SU-DHL-6 (cell line): ENCODE data around the gene SLC1A6.

Experiments used
- H2AFZ ChIP-seq: fragments of 200-600 bp; sonication (generic); 2 replicates; pipeline ENCODE4 v1.6.1; 2014; ENCODE audit warnings: low read depth, mild to moderate bottlenecking, moderate library complexity, mixed read lengths, antibody characterized with exemption, low read length; ENCODE audit not compliant: severe bottlenecking
- H3F3A ChIP-seq: fragments of 200-600 bp; shearing (Covaris generic); 2 replicates; pipeline ENCODE4 v1.6.0; 2016; ENCODE audit warnings: antibody characterized with exemption, mild to moderate bottlenecking; ENCODE audit not compliant: insufficient read depth
- H3K27ac ChIP-seq: fragments of 200-600 bp; sonication (generic); 2 replicates; pipeline ENCODE4 v1.5.1; 2016; ENCODE audit warnings: low read depth, mild to moderate bottlenecking, low read length, moderate library complexity, mixed read lengths
- H3K27me3 ChIP-seq: fragments of 200-600 bp; sonication (generic), shearing (Covaris generic); 2 replicates; pipeline ENCODE4 v1.6.0; 2014; ENCODE audit warnings: mild to moderate bottlenecking, low read length
- H3K36me3 ChIP-seq: fragments of 200-600 bp; sonication (generic); 2 replicates; pipeline ENCODE4 v1.6.1; 2014; ENCODE audit warnings: mild to moderate bottlenecking, low read length, mixed read lengths
- H3K4me2 ChIP-seq: fragments of 300-600, 200-600 bp; shearing (Covaris generic), sonication (generic); 2 replicates; pipeline ENCODE4 v1.6.0; 2014; ENCODE audit warnings: low read length, low read depth, mild to moderate bottlenecking; ENCODE audit not compliant: poor library complexity, severe bottlenecking
- H3K4me3 ChIP-seq: fragments of 200-600 bp; sonication (generic); 2 replicates; pipeline ENCODE4 v1.5.1; 2014; ENCODE audit warnings: antibody characterized with exemption, low read length, mild to moderate bottlenecking, mixed read lengths; ENCODE audit not compliant: insufficient read depth, poor library complexity, severe bottlenecking
- H3K79me2 ChIP-seq: fragments of 200-600 bp; sonication (generic); 2 replicates; pipeline ENCODE4 v1.6.1; 2014; ENCODE audit warnings: mild to moderate bottlenecking, low read length, moderate library complexity; ENCODE audit not compliant: insufficient read depth
- H3K9ac ChIP-seq: fragments of 200-600 bp; sonication (generic); 2 replicates; pipeline ENCODE4 v1.7.0; 2014; ENCODE audit warnings: mild to moderate bottlenecking, low read length
- H3K9me2 ChIP-seq: fragments of 200-600 bp; sonication (generic); replicated peaks from 2 replicates; pipeline ENCODE4 v1.6.1; 2014; ENCODE audit warnings: low read length; ENCODE audit not compliant: insufficient read depth
- H3K9me3 ChIP-seq: fragments of 200-600 bp; sonication (generic); 2 replicates; pipeline ENCODE4 v1.6.1; 2014; ENCODE audit warnings: low read length, mixed read lengths; ENCODE audit not compliant: insufficient read depth
- H4K20me1 ChIP-seq: fragments of 200-600 bp; sonication (generic); 2 replicates; pipeline ENCODE4 v1.6.1; 2014; ENCODE audit warnings: low read depth, mild to moderate bottlenecking, antibody characterized with exemption, low read length, moderate library complexity, mixed read lengths
- CTCF ChIP-seq: fragments of 200-600 bp; sonication (generic); IDR thresholded peaks from one replicate; pipeline ENCODE4 v1.5.1; 2017; ENCODE audit warnings: antibody characterized with exemption, mild to moderate bottlenecking, low read length, moderate library complexity; ENCODE audit not compliant: insufficient read depth, poor library complexity, severe bottlenecking
- EZH2phosphoT487 ChIP-seq: fragments of 200-600 bp; sonication (generic), shearing (Covaris generic); conservative IDR thresholded peaks from 2 replicates; pipeline ENCODE4 v1.6.1; 2018; ENCODE audit warnings: mild to moderate bottlenecking, antibody characterized with exemption, low read length, moderate library complexity, mixed read lengths

The SLC1A6 gene

GRCh38 chr19:14906711-14907110, 73.0 kb downstream of the SLC1A6 start:
- no peaks in the 10 kb centered on the region for H3K36me3 ChIP-seq
- no peaks in the 10 kb centered on the region for H3K79me2 ChIP-seq
- no peak overlapping the region for H2AFZ ChIP-seq
- H3K27me3 ChIP-seq = no peaks in the 10 kb centered on the region
- TF ChIP-seq EZH2phosphoT487 (no peak), CTCF (no peak)
- H3K9ac ChIP-seq = no peak overlapping the region
- no peak overlapping the region for H3K4me3 ChIP-seq
- H3F3A ChIP-seq = no peaks in the 10 kb centered on the region
- H3K9me3 ChIP-seq = no peaks in the 10 kb centered on the region
- no peak overlapping the region for H3K4me2 ChIP-seq
- no peaks in the 10 kb centered on the region for H4K20me1 ChIP-seq
- no peaks in the 10 kb centered on the region for H3K9me2 ChIP-seq
- no peak overlapping the region for H3K27ac ChIP-seq

- Histone ChIP-seq H3K9me2 (no peaks in the 10 kb centered on the region), H4K20me1 (no peaks in the 10 kb centered on the region), H3K4me3 (no peak overlapping the region), H3K79me2 (no peaks in the 10 kb centered on the region), H3K27ac (no peak overlapping the region), H3F3A (no peaks in the 10 kb centered on the region), H3K27me3 (no peaks in the 10 kb centered on the region), H3K4me2 (no peak overlapping the region), H3K36me3 (no peaks in the 10 kb centered on the region), H3K9ac (no peak overlapping the region), H2AFZ (no peak overlapping the region), H3K9me3 (no peaks in the 10 kb centered on the region)
- no peak for TF ChIP-seq EZH2phosphoT487
- TF ChIP-seq CTCF = no peak
Measured at GRCh38 chr19:14901675-14902260, 77.9 kb downstream of the SLC1A6 start.
